ENCODE data around the gene VDAC2.

DNA sequence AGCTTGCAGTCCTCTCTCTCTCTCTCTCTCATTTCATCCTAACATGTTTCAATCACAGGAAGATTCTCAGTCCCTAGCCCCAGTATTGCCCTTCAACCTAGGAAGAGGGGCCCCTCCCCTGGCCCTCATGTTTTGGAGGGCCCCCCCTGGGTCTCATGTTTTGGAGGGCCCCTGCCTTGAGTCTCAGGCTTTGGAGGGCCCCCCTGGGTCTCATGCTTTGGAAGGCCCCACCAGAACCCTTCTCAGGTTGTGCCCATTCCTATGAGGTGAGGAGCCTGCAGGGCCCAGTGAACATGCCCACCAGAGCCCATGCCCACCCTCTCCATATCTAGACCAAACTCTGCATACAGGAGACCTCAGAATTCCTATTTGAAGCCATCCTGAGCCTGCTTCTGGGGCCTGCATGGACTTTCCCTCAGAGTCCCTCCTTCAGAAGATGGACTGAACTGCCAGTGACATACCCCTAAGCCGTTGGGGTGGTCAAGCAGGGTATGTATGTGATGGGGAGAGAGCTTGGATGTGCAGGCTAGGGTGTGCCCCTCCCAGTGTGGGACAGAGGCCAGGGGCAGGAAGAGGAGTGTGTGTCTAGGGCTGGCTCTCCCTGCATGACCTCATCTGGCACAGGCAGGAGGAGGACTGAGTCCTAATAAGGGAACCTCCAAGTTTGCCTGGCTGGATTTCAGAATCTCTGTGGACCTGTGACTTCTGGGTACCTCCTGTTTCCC is 8.1 kb upstream of the VDAC2 start:
- no peak for TF ChIP-seq POLR2A (IDR thresholded peaks at IDR 0.05; ENCODE audit: low read depth, low read length)
- no peak for TF ChIP-seq POLR2AphosphoS5 (IDR thresholded peaks at IDR 0.05; ENCODE audit: low read depth, low read length)

Measured in GM12892 (cell line).